IPS-15b (cell line): ENCODE data around the gene LRRN4.

Experiments used
- H3K27me3 ChIP-seq: one replicate; pipeline ENCODE4 v1.6.1; 2013; ENCODE audit warnings: low read length; ENCODE audit not compliant: control insufficient read depth, insufficient read depth
- H3K36me3 ChIP-seq: one replicate; pipeline ENCODE4 v1.6.1; 2013; ENCODE audit warnings: low read length; ENCODE audit not compliant: control insufficient read depth, insufficient read depth
- H3K4me1 ChIP-seq: one replicate; pipeline ENCODE4 v1.6.1; 2013; ENCODE audit warnings: mild to moderate bottlenecking, low read length; ENCODE audit not compliant: control insufficient read depth, insufficient read depth
- H3K4me3 ChIP-seq: one replicate; pipeline ENCODE4 v1.5.1; 2013; ENCODE audit warnings: low read depth, low read length
- H3K9ac ChIP-seq: one replicate; pipeline ENCODE4 v1.6.1; 2013; ENCODE audit warnings: low read depth, mild to moderate bottlenecking, low read length
- H3K9me3 ChIP-seq: one replicate; pipeline ENCODE4 v1.6.1; 2013; ENCODE audit warnings: mild to moderate bottlenecking, low read length; ENCODE audit not compliant: control insufficient read depth, insufficient read depth

LRRN4 gene

GRCh38 chr20:6053776-6054688, at the start of gene LRRN4:
LRRN4 (minus strand) TSS chr20:6054060; CDS start chr20:6052799, 1,261 bp downstream.
- H3K9me3 ChIP-seq, result no peaks in the 10 kb centered on the region
- H3K4me3 ChIP-seq, result peak within 1 kb of the TSS; percentile 44
- no peaks in the 10 kb centered on the region for H3K36me3 ChIP-seq
- H3K27me3 ChIP-seq, result peaks cover 48% of the 10 kb centered on the region
- H3K9ac ChIP-seq, result no peak within 1 kb of the TSS
- peaks cover 11% of the 10 kb centered on the region for H3K4me1 ChIP-seq

- no peaks in the 10 kb centered on the region for H3K9me3 ChIP-seq
- no peak overlapping the region for H3K4me3 ChIP-seq
- H3K9ac ChIP-seq, result no peak overlapping the region
- peaks cover 9% of the 10 kb centered on the region for H3K36me3 ChIP-seq
- H3K4me1 ChIP-seq, result no peaks in the 10 kb centered on the region
- H3K27me3 ChIP-seq, result no peaks in the 10 kb centered on the region
These were observed 49.4 kb upstream of the LRRN4 start for GRCh38 chr20:6103301-6103700.

- H3K4me1 ChIP-seq, result no peaks in the 10 kb centered on the region
These were observed 47.5 kb upstream of the LRRN4 start for GRCh38 chr20:6101346-6101745.

GRCh38 chr20:6100246-6100645, 46.4 kb upstream of the LRRN4 start:
- H3K4me1 ChIP-seq, result no peaks in the 10 kb centered on the region
- no peaks in the 10 kb centered on the region for H3K36me3 ChIP-seq
- no peak overlapping the region for H3K4me3 ChIP-seq
- no peaks in the 10 kb centered on the region for H3K9me3 ChIP-seq
- H3K9ac ChIP-seq, result no peak overlapping the region
- H3K27me3 ChIP-seq, result no peaks in the 10 kb centered on the region

More at GRCh38 chr20:6101346-6101745, 47.5 kb upstream of the LRRN4 start:
- H3K9me3 ChIP-seq, result no peaks in the 10 kb centered on the region
- H3K4me3 ChIP-seq, result no peak overlapping the region
- no peaks in the 10 kb centered on the region for H3K27me3 ChIP-seq
- peaks cover 4% of the 10 kb centered on the region for H3K36me3 ChIP-seq
- no peak overlapping the region for H3K9ac ChIP-seq

GRCh38 chr20:6099819-6100218, 46.0 kb upstream of the LRRN4 start:
- H3K4me1 ChIP-seq, result no peaks in the 10 kb centered on the region
- no peaks in the 10 kb centered on the region for H3K27me3 ChIP-seq
- H3K9me3 ChIP-seq, result no peaks in the 10 kb centered on the region
- no peaks in the 10 kb centered on the region for H3K36me3 ChIP-seq
- no peak overlapping the region for H3K4me3 ChIP-seq
- H3K9ac ChIP-seq, result no peak overlapping the region

GRCh38 chr20:6095409-6095808, 41.5 kb upstream of the LRRN4 start:
- H3K4me1 ChIP-seq, result no peaks in the 10 kb centered on the region
- no peaks in the 10 kb centered on the region for H3K36me3 ChIP-seq
- no peak overlapping the region for H3K9ac ChIP-seq
- no peaks in the 10 kb centered on the region for H3K27me3 ChIP-seq
- H3K9me3 ChIP-seq, result no peaks in the 10 kb centered on the region
- no peak overlapping the region for H3K4me3 ChIP-seq

- no peaks in the 10 kb centered on the region for H3K36me3 ChIP-seq
- H3K9me3 ChIP-seq, result no peaks in the 10 kb centered on the region
- H3K9ac ChIP-seq, result no peak overlapping the region
- no peaks in the 10 kb centered on the region for H3K27me3 ChIP-seq
- no peaks in the 10 kb centered on the region for H3K4me1 ChIP-seq
- H3K4me3 ChIP-seq, result no peak overlapping the region
These were observed 40.7 kb upstream of the LRRN4 start for GRCh38 chr20:6094565-6094964.

- Histone ChIP-seq H3K36me3 (no peaks in the 10 kb centered on the region), H3K4me1 (no peaks in the 10 kb centered on the region), H3K27me3 (no peaks in the 10 kb centered on the region), H3K9ac (no peak overlapping the region), H3K4me3 (no peak overlapping the region), H3K9me3 (no peaks in the 10 kb centered on the region)
These were observed 40.2 kb upstream of the LRRN4 start for GRCh38 chr20:6094063-6094462.

GRCh38 chr20:6091661-6092060, 37.8 kb upstream of the LRRN4 start:
- no peak overlapping the region for H3K9ac ChIP-seq
- no peaks in the 10 kb centered on the region for H3K9me3 ChIP-seq
- peaks cover 5% of the 10 kb centered on the region for H3K36me3 ChIP-seq
- no peaks in the 10 kb centered on the region for H3K4me1 ChIP-seq
- no peaks in the 10 kb centered on the region for H3K27me3 ChIP-seq
- no peak overlapping the region for H3K4me3 ChIP-seq

- no peak overlapping the region for H3K4me3 ChIP-seq
These were observed 33.0 kb upstream of the LRRN4 start for GRCh38 chr20:6086868-6087267.

GRCh38 chr20:6083926-6084325, 30.1 kb upstream of the LRRN4 start:
- Histone ChIP-seq H3K27me3 (no peaks in the 10 kb centered on the region), H3K9ac (no peak overlapping the region), H3K4me3 (no peak overlapping the region), H3K4me1 (no peaks in the 10 kb centered on the region), H3K9me3 (no peaks in the 10 kb centered on the region), H3K36me3 (peaks cover 17% of the 10 kb centered on the region)

More at GRCh38 chr20:6086868-6087267, 33.0 kb upstream of the LRRN4 start:
- Histone ChIP-seq H3K36me3 (peaks cover 17% of the 10 kb centered on the region), H3K27me3 (no peaks in the 10 kb centered on the region), H3K9ac (no peak overlapping the region), H3K4me1 (no peaks in the 10 kb centered on the region), H3K9me3 (no peaks in the 10 kb centered on the region)

- Histone ChIP-seq H3K36me3 (peaks cover 14% of the 10 kb centered on the region), H3K9ac (no peak overlapping the region), H3K4me3 (no peak overlapping the region), H3K4me1 (no peaks in the 10 kb centered on the region), H3K27me3 (no peaks in the 10 kb centered on the region), H3K9me3 (no peaks in the 10 kb centered on the region)
These were observed 27.4 kb upstream of the LRRN4 start for GRCh38 chr20:6081236-6081635.
